Gastrocnemius medialis (tissue), 4 donors: ENCODE results near the gene LMX1B.

Experiments
- POLR2A ChIP-seq, 2 donors: fragments of 450-650 bp; IDR thresholded peaks; one replicate each; pipeline ENCODE4 v1.6.1; 2017; ENCODE audit warnings: antibody characterized with exemption in 2 of 2, mild to moderate bottlenecking in 2 of 2, moderate library complexity in 2 of 2
- TF ChIP-seq, protein P1 (sequence below), 5 experiments: fragments of 450-650 bp in 3 of 5; fragments of 200-600 bp in 2 of 5; sonication (generic) in 2 of 5; IDR thresholded peaks in 4 of 5; conservative IDR thresholded peaks in 1 of 5; 1 replicate in 4 of 5; 2 replicates in 1 of 5; pipeline ENCODE4 v1.5.1; 2016 to 2019; ENCODE audit warnings: antibody characterized with exemption in 5 of 5, mild to moderate bottlenecking in 3 of 5, moderate library complexity in 3 of 5

DNA sequence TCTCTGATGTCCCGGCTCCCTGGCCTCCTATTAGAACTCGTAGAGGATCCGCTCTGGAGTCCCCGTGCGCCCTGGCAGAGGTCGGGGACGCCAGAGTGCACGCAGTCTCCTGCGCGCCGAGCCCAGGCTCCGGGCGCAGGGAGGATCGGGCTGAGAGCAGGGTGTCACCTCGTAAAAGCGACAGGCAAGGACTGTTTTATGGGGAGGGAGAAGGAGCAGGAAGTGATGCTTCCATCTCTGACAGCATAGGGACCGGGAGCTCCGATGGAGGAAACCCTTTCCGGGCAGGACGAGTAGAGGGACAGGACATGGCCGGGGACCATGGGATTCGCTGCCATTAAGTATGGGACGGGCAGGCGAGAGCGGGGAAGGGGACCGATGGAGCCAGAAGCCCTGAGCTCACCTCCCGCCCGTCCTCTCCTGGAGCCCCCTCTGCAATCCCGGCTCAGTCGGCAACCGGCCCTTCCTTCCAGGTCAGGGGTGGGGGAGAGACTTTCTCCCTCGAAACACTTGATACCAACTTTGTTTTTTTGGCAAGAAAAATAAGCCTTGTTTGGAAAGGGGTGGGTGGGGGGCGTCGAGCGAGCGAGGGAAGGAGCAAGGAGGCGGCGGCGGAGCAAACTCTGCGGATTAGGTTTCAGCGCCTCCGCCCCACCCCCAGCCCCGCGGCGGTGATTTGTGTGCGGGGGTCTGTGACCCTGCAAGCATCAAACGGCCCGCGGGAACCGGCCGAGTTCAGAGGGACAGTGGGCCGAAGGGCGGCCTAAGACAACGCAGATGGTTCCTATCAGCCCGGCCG lies 12.6 kb downstream of the LMX1B start:
- no peak for TF ChIP-seq POLR2A (IDR thresholded peaks at IDR 0.05)
- TF ChIP-seq, protein P1, sequence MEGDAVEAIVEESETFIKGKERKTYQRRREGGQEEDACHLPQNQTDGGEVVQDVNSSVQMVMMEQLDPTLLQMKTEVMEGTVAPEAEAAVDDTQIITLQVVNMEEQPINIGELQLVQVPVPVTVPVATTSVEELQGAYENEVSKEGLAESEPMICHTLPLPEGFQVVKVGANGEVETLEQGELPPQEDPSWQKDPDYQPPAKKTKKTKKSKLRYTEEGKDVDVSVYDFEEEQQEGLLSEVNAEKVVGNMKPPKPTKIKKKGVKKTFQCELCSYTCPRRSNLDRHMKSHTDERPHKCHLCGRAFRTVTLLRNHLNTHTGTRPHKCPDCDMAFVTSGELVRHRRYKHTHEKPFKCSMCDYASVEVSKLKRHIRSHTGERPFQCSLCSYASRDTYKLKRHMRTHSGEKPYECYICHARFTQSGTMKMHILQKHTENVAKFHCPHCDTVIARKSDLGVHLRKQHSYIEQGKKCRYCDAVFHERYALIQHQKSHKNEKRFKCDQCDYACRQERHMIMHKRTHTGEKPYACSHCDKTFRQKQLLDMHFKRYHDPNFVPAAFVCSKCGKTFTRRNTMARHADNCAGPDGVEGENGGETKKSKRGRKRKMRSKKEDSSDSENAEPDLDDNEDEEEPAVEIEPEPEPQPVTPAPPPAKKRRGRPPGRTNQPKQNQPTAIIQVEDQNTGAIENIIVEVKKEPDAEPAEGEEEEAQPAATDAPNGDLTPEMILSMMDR (IDR thresholded peaks at IDR 0.05 in 4 of 5, conservative IDR thresholded peaks at IDR 0.05 in 1 of 5) = no peak
